Erythroblast (primary cell): ENCODE measurements around the gene ZFHX3.

Experiments used
- GATA1 ChIP-seq: IDR thresholded peaks from 2 replicates; pipeline ENCODE4 v1.6.1; 2011; ENCODE audit warnings: low read depth, mild to moderate bottlenecking, control low read depth, low read length, moderate library complexity
- POLR2A ChIP-seq: IDR thresholded peaks from 2 replicates; pipeline ENCODE4 v1.6.1; 2011; ENCODE audit warnings: mild to moderate bottlenecking, low read length

- TF ChIP-seq POLR2A (no peak), GATA1 (no peak)
Measured at GRCh38 chr16:72925631-72925979, 122.3 kb downstream of the ZFHX3 start.
